ENCODE measurements around the gene MOV10.

DNA sequence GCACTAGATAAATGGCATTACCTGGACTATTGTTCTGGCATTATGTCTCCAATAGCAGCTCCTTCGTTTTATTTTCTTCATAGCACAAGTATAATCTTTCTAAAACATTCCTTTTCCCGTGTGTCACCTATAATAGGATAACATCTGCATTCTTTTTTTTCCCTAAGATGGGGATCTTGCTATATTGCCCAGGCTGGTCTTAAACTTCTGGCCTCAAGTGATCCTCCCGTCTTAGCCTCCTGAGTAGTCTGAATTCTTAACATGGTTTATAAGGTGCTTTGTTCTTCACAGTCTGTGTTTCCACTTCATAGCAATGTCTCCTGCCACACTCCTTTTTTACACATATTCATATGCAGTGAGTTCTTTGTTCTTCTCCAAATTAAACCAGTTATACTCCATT is 8.6 kb upstream of the MOV10 start:
- TF ChIP-seq EP300 (IDR thresholded peaks at IDR 0.05; ENCODE audit: borderline replicate concordance in 1 of 2, low read depth in 1 of 2, low read length in 1 of 2) (no peak), EZH2phosphoT487 (IDR thresholded peaks at IDR 0.05; ENCODE audit: borderline replicate concordance, low read depth) (no peak)
- TF ChIP-seq, protein P1, sequence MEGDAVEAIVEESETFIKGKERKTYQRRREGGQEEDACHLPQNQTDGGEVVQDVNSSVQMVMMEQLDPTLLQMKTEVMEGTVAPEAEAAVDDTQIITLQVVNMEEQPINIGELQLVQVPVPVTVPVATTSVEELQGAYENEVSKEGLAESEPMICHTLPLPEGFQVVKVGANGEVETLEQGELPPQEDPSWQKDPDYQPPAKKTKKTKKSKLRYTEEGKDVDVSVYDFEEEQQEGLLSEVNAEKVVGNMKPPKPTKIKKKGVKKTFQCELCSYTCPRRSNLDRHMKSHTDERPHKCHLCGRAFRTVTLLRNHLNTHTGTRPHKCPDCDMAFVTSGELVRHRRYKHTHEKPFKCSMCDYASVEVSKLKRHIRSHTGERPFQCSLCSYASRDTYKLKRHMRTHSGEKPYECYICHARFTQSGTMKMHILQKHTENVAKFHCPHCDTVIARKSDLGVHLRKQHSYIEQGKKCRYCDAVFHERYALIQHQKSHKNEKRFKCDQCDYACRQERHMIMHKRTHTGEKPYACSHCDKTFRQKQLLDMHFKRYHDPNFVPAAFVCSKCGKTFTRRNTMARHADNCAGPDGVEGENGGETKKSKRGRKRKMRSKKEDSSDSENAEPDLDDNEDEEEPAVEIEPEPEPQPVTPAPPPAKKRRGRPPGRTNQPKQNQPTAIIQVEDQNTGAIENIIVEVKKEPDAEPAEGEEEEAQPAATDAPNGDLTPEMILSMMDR (IDR thresholded peaks at IDR 0.05): no peak
